Activated CD8-positive, alpha-beta memory T cell treated with anti-CD3 and anti-CD28 coated beads for 24 hours (primary cell): ENCODE results near the gene WNT11.

Experiments used
- DNase-seq: peaks from one replicate; pipeline ENCODE4 v3.0.0-alpha.2; 2020

Gene WNT11

GRCh38 chr11:76206327-76207081 lies at the start of gene WNT11:
Gene WNT11 (minus strand): TSS chr11:76206502. CDS start chr11:76206407, 95 bp downstream.
- DNase-seq, result no peak

DNA sequence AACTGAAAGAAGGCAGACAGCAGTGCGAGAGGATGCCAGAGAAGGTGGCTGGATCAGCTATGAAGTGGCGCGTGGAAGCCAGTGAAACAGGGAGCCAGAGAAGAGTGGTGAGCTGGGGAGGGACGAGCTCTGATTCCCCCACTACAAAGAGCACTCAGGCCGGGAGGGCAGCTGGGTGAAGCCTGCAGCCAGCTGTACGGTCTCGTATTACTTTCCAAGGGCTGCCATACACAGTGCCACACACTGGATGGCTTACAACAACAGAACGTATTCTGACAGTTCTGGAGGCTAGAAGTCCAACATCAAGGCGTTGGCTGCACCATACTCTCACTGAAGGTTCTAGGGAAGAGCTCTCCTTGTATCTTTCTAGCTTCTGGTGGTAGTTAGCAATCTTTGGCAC lies 47.1 kb upstream of the WNT11 start:
- DNase-seq, result no peak

DNA sequence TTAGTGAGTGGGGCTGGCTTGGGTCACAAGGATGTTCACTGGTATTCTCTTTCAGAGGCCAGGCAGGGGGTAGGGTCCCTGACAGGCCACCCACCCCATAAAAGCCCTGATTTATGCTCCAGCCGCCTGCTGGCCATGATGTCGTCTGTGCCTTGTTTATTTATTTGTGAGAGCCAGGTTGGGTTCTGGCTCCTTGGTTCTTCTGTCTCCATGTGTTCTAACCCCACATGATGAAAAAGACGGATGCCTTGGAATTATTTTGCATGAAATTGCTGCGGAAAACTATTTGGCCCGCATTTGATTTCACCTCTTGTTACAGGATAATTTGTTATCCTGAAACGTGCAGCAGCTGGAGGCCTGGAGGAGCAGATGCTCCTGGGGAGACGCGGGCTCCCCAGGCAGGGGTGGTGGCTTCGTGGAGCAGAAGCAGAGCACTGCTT lies 46.3 kb upstream of the WNT11 start:
- DNase-seq, result no peak

DNA sequence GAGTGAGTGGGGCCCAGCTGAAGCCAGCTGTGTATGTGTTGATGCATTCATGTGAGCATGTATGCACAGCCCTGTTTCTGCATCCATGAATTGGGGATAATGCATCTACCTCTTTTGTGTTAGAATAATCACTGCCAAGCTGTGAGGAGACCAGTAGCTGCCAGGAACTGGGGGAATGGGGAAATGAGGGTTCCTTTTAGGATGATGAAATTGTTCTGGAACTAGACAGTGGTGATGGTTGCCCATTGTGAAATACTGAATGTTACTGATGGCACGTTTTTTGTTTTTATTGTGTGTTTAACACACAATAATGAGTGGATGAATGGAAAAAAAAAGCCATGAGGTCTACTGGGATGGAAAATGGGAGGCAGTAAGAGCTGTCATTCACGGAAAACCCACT lies 45.3 kb upstream of the WNT11 start:
- DNase-seq, result no peak

- DNase-seq, result no peak
Observed at GRCh38 chr11:76251226-76251575, 44.9 kb upstream of the WNT11 start.

GRCh38 chr11:76250520-76251225 lies 44.4 kb upstream of the WNT11 start:
- no peak for DNase-seq

- DNase-seq, result no peak
Observed at GRCh38 chr11:76249195-76249741, 43.0 kb upstream of the WNT11 start.

DNA sequence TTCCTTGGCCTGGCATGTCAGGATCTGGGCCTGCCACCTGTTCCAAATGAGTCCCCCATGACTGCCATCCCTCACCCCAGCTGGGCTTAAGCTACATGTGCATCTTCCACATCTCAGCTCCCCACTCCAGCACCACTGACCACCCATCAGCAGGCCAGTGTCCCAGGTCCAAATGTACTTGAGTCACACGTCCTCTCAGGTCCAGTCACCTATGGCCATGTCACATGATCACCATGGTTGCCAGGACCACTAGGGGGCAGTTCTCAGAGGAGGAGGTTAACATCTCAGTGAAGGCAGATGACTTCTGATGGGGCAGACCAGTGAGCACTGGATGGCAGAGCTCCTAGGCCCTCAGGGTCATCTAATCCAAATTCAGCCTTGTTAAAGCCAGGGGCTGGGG lies 41.9 kb upstream of the WNT11 start:
- no peak for DNase-seq

DNA sequence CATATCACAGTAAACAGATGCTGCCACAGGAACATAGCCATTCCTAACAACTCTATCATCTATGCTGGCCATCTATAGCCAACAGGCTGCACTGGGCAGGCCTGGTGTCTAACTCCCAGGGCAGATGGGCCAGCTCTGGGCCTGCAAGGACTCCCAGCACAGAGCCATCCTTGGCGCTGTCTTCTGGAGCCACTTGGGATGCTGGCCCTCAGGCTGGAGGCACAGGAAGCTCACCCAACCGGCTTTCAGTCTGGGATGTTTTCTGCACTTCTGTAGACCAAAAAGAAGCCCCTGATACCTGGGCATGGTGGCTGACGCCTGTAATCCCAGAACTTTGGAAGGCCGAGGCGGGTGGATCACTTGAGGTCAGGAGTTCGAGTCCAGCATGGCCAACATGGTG lies 40.8 kb upstream of the WNT11 start:
- DNase-seq, result no peak

- DNase-seq, result no peak
Observed at GRCh38 chr11:76246271-76246933, 40.1 kb upstream of the WNT11 start.

DNA sequence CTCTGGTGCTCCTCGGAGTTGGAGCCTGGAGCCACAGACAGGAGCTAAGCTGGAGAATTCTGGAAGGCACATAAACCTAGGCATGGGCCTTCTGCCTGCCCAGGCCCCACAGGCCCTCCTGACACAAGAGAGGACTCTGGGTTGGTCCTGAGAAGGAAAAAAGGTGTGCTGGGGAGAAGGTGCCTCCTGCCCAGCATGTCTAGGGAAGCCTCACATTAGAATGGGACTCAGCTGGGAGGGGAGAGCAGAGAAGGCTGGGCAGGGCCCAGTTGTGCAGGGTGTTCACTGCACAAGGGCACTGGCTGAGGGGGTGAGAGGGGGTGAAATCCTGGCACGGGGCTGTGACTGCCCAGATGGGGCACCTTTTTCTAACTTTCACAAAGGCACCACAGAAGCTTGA lies 39.4 kb upstream of the WNT11 start:
- DNase-seq, result no peak

GRCh38 chr11:76244316-76244851 lies 38.1 kb upstream of the WNT11 start:
- no peak for DNase-seq

DNA sequence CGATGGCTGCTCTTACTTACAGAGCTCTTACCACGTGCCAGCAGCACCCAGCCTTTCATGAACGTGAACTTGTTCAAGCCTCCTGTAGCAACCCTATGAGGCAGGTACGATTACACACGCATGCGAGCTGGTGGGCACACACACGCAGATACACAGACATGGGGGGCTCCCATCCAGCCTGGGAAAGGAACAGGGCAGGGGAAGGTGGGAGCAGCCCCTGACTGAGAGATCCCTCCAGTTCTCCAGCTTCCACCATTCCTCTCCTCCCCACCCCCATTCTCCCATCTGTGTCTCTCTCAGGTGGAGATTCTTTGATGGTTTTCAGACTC lies 37.6 kb upstream of the WNT11 start:
- DNase-seq, result no peak

DNA sequence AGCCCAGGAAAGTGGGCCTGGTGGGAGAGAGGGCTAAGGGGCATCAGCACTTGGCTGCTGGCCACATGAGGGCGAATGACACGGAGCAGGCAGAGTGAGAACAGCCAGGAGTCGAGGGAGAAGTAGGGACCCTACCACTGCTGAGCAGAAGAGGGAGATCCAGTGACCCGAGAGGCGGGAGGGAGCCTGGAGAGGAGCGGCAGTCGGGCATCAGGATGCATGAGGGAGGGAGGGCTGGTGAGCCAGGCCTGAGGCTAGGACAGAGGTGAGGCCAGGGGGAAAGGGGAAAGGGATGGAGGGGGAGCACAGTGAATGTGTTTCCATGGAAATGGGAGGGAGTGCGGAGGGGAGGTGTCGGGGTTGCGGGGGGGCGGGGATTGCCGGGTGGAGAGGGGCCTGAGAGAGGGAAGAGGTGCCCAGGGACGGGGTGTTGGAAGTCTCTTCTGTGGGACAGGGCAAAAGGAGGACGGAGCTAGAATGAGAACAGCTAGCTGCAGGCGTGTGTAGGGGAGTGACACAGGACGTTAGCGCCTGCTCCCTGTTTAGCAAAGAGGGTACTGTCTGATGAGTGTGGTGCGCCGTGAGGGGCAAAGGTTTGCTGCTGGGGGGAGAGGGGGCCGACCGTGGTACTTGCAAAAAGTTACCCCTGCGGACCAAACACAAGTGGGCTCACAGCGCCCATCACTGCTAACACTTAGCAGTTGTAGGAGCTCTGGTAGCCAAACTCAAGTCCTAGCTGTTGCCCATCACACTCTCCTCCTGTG lies 37.1 kb upstream of the WNT11 start:
- DNase-seq, result no peak

- no peak for DNase-seq
Observed at GRCh38 chr11:76242004-76242779, 35.9 kb upstream of the WNT11 start.

DNA sequence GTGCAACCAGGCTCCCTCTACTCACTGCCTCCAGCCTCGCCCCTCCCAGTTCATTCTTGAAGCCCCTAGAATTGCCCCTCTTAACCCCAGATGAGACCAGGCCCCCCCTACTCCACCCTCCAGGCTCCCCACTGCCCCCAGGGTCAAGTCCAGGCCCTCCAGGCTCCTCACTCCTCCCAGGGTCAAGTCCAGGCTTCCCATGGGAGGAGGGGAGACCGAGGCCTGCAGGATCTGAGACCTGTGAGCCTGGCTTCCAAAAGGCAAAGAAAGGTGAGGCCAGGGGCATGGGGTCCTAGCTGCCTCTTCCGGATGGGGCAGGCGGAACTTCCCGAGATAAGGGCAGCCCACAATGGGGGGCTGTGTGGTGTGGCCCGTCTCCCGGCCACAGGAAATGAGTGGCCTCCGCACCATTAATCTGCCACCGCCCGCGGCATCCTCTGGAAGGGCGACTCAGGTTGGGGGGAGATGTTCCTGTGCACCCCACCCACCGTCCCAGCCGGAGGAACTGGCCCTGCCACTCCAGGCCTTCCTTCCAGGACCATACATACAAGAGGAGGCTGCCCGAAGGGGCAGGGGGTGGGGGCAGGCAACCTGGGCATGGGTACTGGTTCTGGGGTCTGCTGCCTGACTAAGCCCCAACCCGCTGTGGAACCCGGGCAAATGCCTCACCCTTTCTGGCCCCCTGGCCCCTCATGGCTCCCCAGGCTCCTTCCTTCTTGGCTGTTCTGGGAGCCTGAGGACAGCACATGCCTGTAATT lies 35.1 kb upstream of the WNT11 start:
- no peak for DNase-seq

DNA sequence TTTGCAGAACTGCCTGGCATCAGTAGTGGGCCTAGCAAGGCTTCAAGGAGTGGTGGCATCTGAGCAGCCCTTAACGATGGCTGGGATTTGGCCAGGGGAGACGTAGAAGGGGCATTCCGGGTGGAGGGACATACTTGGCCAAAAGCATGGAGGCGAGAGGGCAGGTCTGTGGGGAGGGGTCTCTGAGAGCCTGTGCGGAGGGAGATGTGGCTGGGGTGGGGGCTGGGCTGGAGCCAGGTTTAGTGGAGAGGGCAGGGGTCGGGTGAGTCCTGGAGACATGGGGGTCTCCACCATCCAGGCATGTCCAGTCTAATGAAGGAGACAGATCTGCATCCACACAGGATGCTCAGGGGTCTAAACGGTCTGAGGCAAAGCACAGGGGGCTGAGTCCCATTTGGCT lies 34.4 kb upstream of the WNT11 start:
- no peak for DNase-seq

DNA sequence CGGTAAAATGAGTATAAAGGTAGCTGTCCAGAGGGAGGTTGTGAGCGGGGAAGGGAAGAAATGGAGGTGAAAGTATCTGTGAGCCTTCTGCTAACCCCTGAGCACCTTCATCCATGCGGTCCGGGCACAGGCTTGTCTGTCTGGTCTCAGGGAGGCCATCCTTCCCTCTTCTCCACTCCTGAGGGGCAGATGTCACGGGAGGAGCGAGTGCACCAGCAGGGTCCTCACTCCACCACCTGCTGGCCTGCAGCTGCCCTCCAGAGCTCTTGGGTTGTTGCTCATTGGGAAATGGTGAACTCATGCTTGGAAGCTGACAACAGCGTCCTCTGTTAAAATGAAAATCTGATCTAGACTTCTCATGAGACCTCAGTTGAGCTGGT lies 33.8 kb upstream of the WNT11 start:
- no peak for DNase-seq

DNA sequence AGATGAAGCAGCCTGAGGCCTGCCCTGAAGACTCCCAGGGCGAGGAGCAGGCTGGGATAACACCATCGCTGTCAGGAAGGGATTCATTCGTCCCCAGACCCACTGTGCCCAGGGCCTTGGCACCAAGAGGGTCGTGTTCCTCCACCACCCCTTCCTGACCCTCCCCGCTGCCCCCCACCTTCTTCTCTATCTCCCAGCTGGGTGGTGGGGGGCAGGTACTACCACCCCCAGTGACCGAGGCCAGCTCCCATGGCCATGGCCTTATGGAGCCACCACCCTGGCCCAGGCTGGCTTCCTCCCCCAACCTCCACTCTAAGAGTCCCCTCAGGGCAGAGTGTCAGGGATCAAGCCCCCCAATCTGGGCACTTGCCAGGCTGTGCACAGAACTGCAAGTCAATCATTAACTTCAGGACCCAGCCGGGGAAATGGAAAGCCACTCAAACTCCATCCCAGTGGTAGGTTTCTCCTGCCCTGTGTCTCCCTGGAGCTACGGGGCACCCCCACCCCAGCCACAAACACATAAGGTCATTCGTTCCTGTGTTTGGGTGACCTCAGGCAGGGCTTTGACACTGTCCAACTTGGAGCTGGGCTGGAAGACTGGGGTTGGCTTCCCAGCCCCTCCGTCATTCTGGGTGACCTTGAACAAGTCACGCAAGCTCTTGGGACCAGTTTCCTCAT lies 33.3 kb upstream of the WNT11 start:
- no peak for DNase-seq

DNA sequence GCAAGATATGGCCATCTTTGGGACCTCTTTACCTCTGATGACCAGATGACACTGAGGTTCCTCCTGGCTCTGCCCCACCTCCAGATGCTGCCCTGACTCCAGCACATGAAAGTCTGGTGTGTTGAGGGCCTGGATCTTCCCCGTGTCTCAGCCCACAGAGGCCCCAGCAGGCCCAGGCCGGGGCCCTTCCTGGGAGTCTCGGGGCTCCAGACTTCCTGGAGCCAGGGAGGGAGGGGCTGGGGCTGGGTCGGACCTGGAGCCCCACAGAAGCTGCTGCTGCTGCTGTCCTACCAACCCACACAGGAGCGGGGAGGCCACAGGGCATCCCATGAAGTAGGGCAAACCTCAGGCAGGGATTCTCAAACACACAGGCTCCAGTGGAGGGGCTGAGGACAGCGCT lies 32.2 kb upstream of the WNT11 start:
- no peak for DNase-seq

- DNase-seq, result no peak
Observed at GRCh38 chr11:76237914-76238313, 31.6 kb upstream of the WNT11 start.
